Kidney (tissue), 14 donors: ENCODE results near the gene ACTR2. TPM values are rescaled to one million over a fixed set of nuclear protein-coding genes. Genes with fewer than 3 reads are reported as not detected.

Source experiments
- DNase-seq, 5 donors: peaks; one replicate each; pipeline ENCODE4 v3.0.0-alpha.2; 2013 to 2020
- FAIRE-seq: peaks from 2 replicates; lab custom pipeline; 2012; peaks lifted over from hg19 to GRCh38; lab: Jason Lieb, UNC
- H3K27ac ChIP-seq, 2 donors: one replicate each; pipeline ENCODE4 v1.7.0; 2013; ENCODE audit warnings: low read depth in 2 of 2, low read length in 2 of 2, inconsistent platforms in 1 of 2
- H3K27me3 ChIP-seq: one replicate; pipeline ENCODE4 v1.7.1; 2013; ENCODE audit warnings: low read length, inconsistent platforms; ENCODE audit not compliant: control insufficient read depth, insufficient read depth
- H3K36me3 ChIP-seq, 3 donors: one replicate each; pipeline versions ENCODE4 v1.7.0 to v1.7.1; 2013; ENCODE audit warnings: low read length in 3 of 3, control low read depth in 1 of 3, inconsistent platforms in 1 of 3; ENCODE audit not compliant: insufficient read depth in 3 of 3, control insufficient read depth in 2 of 3
- H3K4me1 ChIP-seq, 3 donors: one replicate each; pipeline versions ENCODE4 v1.7.0 to v1.7.1; 2013; ENCODE audit warnings: low read length in 3 of 3, inconsistent platforms in 1 of 3, low read depth in 1 of 3; ENCODE audit not compliant: control insufficient read depth in 2 of 3, insufficient read depth in 2 of 3
- H3K4me3 ChIP-seq, 3 donors: one replicate each; pipeline versions ENCODE4 v1.7.0 to v1.8.1; 2013; ENCODE audit warnings: low read length in 3 of 3, control low read depth in 1 of 3, inconsistent platforms in 1 of 3
- H3K9ac ChIP-seq, 3 donors: one replicate each; pipeline versions ENCODE4 v1.7.0 to v1.7.1; 2013; ENCODE audit warnings: low read length in 3 of 3, control low read depth in 1 of 3, inconsistent platforms in 1 of 3
- H3K9me3 ChIP-seq, 3 donors: one replicate each; pipeline versions ENCODE4 v1.7.0 to v1.7.1; 2013; ENCODE audit warnings: low read length in 3 of 3, control low read depth in 1 of 3, inconsistent platforms in 1 of 3; ENCODE audit not compliant: control insufficient read depth in 2 of 3, insufficient read depth in 1 of 3
- intact Hi-C: fragments of 100-400 bp; cut with DNase I; formaldehyde crosslinking; loops from one replicate; pipeline ENCODE4 v1.11.1; 2022
- polyA plus RNA-seq: library from polyadenylated mRNA; stranded (reverse); fragments of 350-450 nt; fragmentation: Illumina TruSeq; extraction: RNeasy Lipid Tissue Mini Kit (QIAGEN cat#74804); gene quantifications from one replicate; pipeline ENCODE4 v1.2.3, GENCODE V29; 2014; ENCODE audit warnings: low read depth, low replicate concordance; ENCODE audit not compliant: insufficient read depth
- total RNA-seq: library from RNA; stranded (reverse); fragmentation: NEBNext Ultra II Directional; extraction: Animal tissue kit (Norgen Biotek cat#: 25700); gene quantifications from one replicate; pipeline ENCODE4 v1.2.1, GENCODE V29; 2021
- TF ChIP-seq, protein P1 (sequence below): IDR thresholded peaks from 3 replicates; pipeline ENCODE4 v1.5.1; 2012; ENCODE audit warnings: mild to moderate bottlenecking, moderate library complexity, borderline replicate concordance; ENCODE audit not compliant: insufficient read depth; ENCODE audit errors: extremely low read depth
- donor health status: control.
- donor health status: control.
- donor health status: control.
- donor health status: control.
- donor health status: control.
- donor health status: DM: yes; HTN: yes; CAD: no.
- donor health status: Normal renal cell carcinoma (clear cell type).

ACTR2 gene
- total and polyA plus RNA-seq, 2 donors from 2014 or later, result 38.5 to 230 TPM

DNA sequence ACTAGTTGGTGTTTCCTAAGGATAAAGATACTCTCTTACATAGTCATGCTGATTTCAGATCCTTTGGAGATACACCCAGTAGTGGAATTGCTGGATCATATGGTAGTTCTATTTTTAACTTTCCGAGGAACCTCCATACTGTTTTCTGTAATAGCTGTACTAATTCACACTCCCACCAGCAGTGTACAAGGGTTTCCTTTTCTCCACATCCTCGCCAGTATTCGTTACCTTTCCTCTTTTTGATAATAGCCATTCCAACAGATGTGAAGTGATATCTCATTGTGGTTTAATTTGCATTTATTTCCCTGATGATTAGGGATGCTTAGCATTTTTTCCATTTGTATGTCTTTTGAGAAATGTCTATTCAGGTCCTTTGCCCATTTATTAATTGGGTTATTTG, 34.0 kb downstream of the ACTR2 start:
- no peak for DNase-seq
- Histone ChIP-seq H3K9me3 (no peaks in the 10 kb centered on the region), H3K4me3 (no peak overlapping the region), H3K27ac (no peak overlapping the region), H3K27me3 (no peaks in the 10 kb centered on the region), H3K4me1 (no peaks in the 10 kb centered on the region), H3K9ac (no peak overlapping the region), H3K36me3 (peaks cover 2 to 8% (median 5%) of the 10 kb centered on the region in 3 donors)
- TF ChIP-seq, protein P1, sequence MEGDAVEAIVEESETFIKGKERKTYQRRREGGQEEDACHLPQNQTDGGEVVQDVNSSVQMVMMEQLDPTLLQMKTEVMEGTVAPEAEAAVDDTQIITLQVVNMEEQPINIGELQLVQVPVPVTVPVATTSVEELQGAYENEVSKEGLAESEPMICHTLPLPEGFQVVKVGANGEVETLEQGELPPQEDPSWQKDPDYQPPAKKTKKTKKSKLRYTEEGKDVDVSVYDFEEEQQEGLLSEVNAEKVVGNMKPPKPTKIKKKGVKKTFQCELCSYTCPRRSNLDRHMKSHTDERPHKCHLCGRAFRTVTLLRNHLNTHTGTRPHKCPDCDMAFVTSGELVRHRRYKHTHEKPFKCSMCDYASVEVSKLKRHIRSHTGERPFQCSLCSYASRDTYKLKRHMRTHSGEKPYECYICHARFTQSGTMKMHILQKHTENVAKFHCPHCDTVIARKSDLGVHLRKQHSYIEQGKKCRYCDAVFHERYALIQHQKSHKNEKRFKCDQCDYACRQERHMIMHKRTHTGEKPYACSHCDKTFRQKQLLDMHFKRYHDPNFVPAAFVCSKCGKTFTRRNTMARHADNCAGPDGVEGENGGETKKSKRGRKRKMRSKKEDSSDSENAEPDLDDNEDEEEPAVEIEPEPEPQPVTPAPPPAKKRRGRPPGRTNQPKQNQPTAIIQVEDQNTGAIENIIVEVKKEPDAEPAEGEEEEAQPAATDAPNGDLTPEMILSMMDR, result no peak
- intact Hi-C loops, result loop anchor here (10.0 kb wide), 1 partner anchor 173 kb away; the partner anchor contains the start of gene SPRED2
- FAIRE-seq, result no peak

DNA sequence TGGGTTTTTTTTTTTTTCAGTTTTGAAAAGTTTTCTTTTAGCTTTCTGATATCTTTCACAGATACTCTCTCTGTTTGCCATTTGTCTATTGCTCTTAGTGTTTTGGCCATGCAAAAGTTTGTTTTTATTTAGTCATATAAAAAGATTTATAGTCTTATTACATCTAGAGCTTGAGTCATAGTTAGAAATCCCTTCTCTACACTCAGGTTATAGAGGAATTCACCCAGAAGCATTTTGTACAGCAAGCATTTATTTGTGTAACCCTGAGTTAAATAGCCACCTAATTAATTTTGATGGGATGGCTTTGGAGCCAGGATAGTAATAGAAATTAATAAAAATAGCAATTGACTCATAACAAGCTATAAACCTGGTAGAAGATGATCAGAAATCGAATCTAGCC, 35.6 kb downstream of the ACTR2 start:
- Histone ChIP-seq H3K4me1 (no peaks in the 10 kb centered on the region), H3K9ac (no peak overlapping the region), H3K27me3 (no peaks in the 10 kb centered on the region), H3K36me3 (peaks cover 4 to 10% (median 7%) of the 10 kb centered on the region in 3 donors), H3K27ac (no peak overlapping the region), H3K4me3 (no peak overlapping the region), H3K9me3 (no peaks in the 10 kb centered on the region)
- FAIRE-seq (no peak), DNase-seq (no peak)
- intact Hi-C loops, result loop anchor here (10.0 kb wide), 1 partner anchor 172 kb away; the partner anchor contains the start of gene SPRED2
- TF ChIP-seq, protein P1, result no peak

DNA sequence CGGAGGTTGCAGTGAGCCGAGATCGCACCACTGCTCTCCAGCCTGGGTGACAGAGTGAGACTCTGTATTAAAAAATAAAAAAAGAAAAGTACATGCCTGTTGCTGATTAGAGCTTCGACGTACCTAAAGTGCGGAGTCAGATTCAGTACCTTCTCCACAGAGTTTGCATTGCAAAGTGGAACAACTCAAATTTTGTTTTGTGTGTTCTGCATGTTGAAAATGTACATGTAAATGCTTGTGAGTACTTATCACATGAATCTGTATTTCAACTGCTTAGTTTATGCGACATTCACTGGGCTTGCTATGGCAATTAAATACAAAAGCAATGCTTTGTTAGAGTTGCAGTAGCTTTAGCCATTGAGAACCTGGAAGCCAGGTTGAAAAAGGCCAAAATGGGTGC, 36.4 kb downstream of the ACTR2 start:
- Histone ChIP-seq H3K27me3 (no peaks in the 10 kb centered on the region), H3K9ac (no peak overlapping the region), H3K4me1 (no peaks in the 10 kb centered on the region), H3K27ac (no peak overlapping the region), H3K4me3 (no peak overlapping the region), H3K36me3 (peaks cover 4 to 15% (median 7%) of the 10 kb centered on the region in 3 donors), H3K9me3 (no peaks in the 10 kb centered on the region)
- intact Hi-C loops, result loop anchor here (10.0 kb wide), 1 partner anchor 171 kb away; the partner anchor contains the start of gene SPRED2
- TF ChIP-seq, protein P1, result no peak
- no peak for DNase-seq
- no peak for FAIRE-seq
